ENCODE results near the gene IFT122.
A peak's percentile ranks its signal among the peaks of the same experiment; 100 is the strongest.
"Not testable (repeated sequence)": the region's sequence is repeated elsewhere in the genome, so short reads cannot be mapped to it uniquely, and the experiment has no call there.

Gene IFT122, protein sequence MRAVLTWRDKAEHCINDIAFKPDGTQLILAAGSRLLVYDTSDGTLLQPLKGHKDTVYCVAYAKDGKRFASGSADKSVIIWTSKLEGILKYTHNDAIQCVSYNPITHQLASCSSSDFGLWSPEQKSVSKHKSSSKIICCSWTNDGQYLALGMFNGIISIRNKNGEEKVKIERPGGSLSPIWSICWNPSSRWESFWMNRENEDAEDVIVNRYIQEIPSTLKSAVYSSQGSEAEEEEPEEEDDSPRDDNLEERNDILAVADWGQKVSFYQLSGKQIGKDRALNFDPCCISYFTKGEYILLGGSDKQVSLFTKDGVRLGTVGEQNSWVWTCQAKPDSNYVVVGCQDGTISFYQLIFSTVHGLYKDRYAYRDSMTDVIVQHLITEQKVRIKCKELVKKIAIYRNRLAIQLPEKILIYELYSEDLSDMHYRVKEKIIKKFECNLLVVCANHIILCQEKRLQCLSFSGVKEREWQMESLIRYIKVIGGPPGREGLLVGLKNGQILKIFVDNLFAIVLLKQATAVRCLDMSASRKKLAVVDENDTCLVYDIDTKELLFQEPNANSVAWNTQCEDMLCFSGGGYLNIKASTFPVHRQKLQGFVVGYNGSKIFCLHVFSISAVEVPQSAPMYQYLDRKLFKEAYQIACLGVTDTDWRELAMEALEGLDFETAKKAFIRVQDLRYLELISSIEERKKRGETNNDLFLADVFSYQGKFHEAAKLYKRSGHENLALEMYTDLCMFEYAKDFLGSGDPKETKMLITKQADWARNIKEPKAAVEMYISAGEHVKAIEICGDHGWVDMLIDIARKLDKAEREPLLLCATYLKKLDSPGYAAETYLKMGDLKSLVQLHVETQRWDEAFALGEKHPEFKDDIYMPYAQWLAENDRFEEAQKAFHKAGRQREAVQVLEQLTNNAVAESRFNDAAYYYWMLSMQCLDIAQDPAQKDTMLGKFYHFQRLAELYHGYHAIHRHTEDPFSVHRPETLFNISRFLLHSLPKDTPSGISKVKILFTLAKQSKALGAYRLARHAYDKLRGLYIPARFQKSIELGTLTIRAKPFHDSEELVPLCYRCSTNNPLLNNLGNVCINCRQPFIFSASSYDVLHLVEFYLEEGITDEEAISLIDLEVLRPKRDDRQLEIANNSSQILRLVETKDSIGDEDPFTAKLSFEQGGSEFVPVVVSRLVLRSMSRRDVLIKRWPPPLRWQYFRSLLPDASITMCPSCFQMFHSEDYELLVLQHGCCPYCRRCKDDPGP

DNA sequence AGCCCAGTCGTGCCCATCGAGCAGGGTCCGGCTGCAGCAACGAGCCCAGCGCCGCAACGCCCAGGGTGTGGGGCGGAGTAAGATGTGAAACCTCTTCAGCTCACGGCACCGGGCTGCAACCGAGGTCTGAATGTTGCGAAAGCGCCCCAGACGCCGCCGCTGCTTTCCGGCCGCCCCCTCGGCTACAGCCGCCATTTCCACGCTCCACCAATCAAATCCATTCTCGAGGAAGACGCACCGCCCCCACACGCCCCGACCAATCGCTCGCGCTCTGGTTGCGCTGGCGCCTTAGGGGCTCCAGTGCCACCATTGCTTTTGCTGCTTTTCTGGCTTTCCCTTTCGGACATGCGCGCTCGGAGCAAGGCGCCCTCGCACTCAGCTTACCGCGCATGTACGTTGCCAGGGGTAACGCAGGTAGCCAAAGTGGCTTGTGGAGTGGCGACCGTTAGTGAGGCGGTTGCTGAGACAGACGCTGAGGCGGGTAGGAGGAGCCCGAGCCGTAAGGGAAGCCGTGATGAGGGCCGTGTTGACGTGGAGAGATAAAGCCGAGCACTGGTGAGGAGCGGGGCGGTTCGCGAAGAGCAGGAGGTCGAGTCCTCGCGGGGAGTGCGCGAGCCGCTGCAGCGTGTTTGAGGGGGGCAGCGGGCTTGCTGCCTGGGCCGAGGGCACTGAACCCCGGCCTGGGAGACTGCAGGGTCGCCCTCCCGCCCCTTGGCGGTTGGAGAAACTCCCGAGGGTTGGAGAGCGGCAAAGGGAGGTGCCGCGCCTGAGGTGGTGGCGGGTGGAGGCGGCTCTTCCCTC, at the start of gene IFT122, which contains the start of gene MBD4:
IFT122 (plus strand) TSS at position 408 of the 801 bp plus-strand sequence; CDS start at position 515, 107 bp downstream.
MBD4 (minus strand) TSS at position 132 of the 801 bp plus-strand sequence; CDS start at position 17, 115 bp downstream.
- peak; percentile 99 for DNase-seq

DNA sequence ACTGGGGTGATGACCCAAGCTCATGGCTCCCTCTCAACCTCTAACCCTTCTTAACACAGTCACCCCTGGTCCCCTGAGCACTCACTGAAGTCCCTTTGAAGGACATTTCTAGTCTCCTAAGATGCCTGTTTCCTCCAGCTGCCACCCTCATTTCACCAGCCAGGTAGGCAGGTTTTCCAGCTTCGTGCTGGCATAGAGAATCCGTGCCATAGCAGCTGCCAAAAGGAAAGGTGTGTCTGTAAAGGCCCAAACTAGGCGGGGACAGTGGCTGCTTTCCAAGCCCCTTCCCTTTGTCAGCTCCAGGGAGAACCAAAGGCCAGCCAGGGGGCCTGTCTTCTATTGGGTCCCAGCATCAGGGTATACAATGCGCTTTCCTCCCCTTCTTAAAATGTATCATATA, 48.4 kb upstream of the IFT122 start:
- DNase-seq = not testable (repeated sequence)

DNA sequence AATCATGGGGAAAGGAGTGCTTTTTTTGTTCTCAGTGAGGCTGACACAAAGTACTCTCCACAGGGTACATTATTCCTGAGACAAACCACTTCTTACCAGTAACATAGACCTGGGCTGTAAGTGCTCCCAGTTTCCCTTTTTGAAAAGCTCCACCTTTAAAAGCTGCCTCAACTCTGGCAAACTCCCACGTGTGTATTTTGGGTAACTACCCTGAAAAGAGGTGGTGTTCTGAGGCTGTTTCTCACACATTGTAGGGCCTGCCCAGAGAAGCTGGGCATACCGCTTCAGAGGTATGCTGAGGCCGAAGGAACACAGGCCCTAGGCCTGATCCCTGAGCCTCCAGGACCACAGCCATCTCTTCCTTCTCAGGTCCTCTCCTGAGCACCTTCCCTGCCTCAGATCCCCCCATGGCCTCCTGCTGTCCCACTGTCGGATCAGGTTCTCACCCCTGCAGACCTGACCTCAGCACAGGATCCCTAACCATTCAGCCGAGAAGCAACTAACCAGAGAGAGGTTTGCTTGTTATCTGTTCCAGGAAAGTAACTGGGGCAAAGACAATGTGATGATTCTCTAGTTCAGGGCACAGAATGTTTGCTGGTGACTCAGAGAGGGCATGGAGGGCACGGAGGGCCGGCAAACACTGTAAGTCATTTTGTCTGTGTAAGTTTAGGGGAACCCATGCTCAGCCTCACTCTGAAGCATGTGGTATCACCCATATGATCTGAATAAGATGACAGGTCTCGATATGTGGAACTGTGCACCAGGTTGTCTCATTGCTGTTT, 47.7 kb upstream of the IFT122 start:
- DNase-seq = not testable (repeated sequence)

DNA sequence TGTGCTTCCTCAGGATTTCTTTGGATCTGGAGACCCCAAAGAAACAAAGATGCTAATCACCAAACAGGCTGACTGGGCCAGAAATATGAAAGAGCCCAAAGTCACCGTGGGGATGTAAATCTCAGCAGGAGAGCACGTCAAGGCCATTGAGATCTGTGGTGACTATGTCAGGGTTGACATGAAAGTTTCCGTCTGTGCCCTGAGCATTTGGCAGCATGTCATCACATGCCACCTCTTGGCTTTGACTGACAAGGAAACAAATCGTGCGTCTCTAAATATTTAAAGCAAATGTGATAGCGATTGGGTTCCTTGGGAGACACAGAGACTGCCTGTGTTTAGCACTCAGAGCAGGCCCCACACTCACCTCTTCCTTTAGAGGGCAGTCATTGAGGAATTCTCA, 46.8 kb upstream of the IFT122 start:
- no peak for DNase-seq

DNA sequence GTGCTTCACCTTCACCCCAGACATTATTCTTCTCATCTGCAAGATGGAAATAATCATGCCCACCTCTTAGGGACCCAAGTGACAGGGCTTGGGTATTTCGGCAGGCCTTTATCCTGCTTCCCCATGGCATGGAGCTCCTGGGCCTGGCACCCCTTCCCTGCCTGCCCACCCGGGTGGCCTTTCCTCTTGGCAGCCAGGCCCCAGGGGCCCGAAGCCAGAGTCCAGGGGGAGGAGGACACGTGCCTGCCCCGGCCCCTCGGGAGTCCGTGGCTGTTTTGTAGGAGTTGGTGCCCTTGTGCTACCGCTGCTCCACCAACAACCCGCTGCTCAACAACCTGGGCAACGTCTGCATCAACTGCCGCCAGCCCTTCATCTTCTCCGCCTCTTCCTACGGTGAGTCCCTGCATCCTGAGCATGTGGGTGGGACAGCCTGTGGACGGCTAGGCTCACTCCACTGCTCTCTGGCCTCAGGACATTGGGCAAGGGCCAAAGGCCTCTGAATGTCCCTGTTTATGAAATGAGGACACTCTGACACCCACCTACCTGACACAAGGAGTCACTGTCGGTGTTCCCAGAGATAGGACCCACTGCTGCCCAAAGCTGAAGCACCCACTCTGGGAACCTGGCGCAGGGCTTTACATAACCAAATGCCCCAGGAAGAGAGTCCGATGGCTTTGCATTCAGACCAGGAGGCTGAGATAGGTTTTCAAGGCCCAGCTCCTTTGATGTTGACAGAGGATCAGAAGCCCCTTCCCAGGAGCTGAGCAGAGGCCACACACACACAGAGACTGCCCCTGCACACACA, 46.1 kb upstream of the IFT122 start:
- DNase-seq = not testable (repeated sequence)

DNA sequence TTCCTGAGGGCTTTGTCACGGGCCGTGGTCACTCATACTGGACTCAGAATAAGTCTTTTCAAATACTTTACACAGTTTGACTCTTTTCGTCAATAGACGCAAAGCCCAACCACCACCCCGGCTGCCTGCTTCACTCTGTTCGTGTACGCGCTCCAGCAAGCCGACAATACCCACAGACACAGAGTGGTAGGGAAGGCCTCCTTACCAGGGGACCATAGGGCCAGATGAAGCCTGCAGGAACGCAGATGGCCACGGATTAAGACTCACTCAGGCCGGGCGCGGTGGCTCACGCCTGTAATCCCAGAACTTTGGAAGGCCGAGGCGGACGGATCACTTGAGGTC, 41.2 kb upstream of the IFT122 start:
- no peak for DNase-seq

DNA sequence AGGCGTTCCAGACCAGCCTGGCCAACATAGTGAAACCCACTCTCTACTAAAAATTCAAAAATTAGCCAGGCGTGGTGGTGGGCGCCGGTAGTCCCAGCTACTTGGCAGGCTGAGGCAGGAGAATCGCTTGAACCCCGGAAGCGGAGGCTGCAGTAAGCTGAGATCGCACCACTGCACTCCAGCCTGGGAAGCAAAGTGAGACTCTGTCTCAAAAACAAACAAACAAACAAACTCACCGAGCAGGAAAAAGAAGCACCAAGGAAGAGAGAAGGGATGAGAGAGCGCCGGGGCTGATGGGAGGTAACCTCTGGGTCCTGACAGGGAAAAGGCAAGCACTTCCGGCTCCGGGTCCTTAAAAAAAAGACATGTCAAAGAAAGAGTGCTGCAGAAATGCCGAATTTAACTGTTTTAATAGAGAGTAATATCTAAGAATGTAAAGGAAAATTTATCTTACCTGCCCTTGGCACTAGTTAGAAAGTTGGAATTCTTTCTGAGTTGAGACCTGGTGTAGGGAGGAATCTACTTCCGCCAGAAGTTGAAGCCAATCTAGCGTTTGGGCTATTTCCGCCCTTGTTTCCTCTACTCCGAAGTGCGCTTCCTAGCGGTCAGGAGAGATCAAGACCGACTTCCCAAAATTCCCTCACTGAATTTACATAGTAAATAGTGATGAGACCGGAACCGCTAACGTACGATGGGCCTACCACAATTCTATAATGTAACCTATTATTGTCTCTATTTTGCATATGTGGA, 40.7 kb upstream of the IFT122 start:
- peak; percentile 97 for DNase-seq

DNA sequence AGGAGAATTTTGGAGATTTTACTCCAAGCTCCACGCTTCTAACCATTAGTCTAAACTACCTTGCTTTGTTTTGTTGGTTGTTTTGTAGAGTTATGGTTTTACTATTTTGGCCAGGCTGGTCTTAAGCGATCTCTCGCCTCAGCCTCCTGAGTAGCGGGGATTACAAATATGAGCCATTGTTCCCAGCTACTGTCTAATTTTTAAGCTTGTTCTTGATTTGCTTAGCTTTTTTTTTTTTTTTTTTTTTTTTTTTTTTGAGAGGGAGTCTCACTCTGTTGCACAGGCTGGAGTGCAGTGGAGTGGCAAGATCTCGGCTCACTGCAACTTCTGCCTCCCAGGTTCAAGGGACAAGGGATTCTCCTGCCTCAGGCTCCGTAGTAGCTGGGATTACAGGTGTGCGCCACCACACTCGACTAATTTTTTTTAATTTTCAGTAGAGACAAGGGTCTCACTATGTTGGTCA, 40.1 kb upstream of the IFT122 start:
- no peak for DNase-seq

DNA sequence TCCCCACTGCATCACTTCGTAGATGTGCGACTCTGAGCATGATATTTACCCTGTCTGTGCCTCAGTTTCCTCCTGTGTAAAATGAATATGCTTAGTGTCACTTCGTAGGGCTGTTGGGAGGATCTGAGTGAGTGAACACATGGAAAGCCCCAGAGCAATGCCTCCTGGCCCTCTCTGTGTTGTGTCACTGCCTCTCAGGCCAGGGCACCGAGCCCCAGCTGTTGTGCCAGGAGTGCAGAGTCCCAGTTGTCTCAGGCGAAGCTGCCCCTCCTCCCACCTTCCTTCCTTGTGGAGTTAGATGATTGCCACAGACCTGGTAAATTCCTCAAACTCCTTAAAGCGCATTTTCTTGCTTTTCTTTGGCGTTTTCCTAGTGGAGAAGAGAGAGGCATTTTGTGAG, 37.8 kb upstream of the IFT122 start:
- no peak for DNase-seq

DNA sequence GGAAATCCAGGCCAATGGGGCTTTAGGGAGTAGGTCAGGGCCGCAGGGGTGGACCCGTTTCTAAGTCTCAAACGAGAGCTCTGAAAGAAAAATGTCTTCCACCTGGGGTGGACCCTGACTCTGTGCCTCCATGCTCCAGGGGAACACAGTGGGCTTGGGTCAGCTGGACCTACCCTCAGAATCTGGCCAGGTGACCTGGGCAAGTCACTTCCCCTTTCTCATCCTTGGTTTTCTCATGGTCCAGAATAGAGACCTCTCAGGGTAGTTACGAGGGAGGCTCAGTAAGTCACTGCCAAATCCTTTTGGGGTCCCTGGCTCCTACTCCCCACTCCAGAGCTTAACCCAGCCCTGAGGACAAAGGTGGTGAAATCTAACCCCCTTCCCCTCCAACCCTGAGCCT, 37.4 kb upstream of the IFT122 start:
- no peak for DNase-seq

DNA sequence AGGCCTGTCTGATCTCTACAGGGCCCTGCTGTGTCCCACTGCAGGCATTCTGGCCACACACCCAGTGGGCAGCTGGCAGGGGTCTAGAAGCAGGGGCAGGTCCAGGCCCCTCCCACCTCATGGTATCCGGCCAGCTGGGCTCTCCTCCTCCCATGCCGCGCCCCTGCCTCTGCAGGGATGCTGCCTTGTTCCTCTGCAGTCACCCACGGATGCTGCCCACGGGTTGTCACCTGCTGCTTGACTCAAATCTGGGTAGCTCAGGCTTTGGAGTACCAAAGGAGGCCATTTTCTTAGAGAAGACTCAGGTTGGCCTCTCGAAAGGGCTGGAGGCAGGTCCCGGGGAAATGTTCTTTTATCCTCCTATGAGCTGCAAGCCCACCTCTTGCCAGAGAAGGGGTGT, 36.6 kb upstream of the IFT122 start:
- no peak for DNase-seq

DNA sequence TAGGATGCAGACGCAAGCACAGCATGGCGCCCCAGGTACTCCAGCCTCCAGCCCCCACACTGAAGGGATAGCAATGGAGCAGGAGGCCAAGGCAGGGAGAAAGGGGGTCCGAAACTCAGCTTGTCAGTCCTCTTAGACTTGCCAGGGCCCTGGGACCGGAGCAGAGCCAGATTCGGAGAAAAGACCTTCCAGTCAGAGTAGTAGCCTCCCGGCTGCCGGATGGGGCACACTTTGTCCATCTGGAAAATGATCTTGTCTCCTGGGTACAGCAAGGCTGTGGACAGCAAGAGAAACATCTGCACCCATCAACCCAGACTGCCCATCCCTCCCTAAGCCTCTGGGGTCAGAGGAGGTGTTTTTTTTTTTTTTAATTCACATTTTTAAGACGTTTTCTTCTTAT, 35.9 kb upstream of the IFT122 start:
- no peak for DNase-seq

DNA sequence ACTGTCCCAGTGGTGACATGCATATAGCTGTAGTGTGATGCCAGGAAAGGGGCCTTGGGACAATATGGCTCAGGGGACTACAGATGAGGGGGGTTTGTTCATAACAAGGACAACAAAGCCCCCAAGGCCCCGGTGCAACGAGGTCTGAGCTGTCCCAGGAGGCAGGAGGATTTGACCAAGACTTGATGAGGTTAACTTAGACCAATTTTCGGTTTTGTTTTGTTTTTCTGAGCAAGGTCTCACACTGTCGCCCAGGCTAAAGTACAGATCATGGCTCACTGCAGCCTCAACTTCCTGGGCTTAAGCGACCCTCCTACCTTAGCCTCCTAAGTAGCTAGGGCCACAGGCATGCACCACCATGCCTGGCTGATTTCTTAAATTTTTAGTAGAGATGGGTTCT, 35.4 kb upstream of the IFT122 start:
- DNase-seq = no peak

DNA sequence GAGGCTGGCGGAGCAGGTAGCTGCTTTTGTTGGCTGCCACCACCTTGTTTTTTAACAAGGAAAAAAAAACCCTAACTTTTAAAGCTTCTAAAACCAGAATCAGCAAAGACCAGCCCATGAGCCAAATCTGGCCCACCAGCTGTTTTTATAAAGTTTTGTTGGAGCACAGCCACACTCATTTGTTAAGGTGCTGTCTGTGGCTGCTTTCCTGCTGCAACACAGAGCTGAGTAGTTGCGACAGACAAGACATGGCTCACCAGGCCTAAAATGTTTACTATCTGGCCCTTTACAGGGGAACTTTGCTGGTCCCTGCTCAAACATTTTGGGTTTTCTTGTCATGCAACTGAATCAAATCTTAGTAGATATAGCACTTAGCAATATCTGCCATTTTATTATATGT, 30.5 kb upstream of the IFT122 start:
- no peak for DNase-seq

DNA sequence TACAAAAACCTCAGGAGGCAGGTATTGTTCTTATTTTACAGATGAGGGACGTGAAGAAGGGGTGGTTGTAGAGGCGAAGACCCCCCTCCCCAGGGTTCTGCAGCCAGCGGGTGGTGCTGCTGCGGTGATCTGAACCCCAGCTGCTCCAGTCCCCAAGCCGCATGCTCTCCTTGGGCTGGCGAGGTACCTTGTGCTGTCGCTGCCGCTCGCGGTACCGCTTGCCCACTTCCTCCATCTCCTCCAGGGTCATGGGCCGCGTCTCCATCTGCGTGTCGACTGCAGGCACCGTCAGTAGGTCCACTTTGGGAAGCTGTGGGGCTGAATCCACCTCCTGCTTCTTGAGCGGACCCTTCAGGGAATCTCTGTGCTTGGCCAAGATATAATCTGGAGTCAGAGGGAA, 29.1 kb upstream of the IFT122 start:
- DNase-seq = no peak

DNA sequence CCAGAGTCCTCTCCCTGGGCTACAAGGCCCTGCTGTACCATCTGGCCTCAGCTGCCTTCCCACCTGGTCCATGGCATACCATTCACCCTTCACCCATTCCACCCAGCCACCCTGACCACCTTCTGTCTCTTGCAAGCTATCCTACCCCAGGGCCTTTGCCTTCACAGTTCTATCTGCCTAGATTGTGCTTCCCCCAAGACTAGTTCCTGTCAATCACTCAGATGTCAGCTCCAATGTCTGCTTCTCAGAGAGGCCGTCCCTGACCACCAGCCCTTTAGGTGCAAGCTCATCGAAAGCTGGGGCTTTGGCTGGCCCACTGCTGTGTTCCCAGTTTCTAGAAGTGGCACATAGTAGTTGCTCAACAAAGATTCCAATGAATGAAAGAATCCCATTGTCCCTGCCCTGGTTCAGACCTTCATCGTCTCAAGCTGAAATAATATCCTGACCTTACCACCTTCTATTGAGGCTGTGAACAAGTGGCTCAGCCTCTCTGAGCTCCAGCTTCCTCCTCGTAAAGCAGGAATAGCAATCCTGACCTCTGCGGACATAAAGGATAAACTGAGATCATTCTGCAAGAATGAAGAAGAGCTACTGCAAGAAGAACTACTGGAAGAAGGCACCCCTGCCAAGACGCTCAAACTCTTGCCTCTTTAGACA, 27.4 kb upstream of the IFT122 start:
- DNase-seq = no peak

DNA sequence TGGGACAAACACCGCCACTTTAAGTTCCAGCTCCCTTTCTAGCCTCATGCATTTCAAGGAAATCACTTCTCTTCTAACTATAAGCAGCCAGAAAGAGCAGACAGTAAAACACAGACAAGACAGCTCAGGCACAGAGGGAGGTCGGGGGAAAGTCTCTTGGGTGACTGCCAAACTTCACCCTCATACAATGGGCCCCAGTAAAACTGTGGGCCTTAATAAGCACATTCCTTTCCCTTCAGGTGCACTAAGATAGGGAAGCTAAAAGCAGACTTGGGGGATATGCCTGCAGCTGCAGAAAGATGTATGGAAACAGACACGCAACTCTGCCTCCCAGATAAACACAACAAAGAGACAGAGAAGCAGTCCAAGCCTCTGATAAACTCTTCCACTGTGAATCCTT, 26.8 kb upstream of the IFT122 start:
- DNase-seq = not testable (repeated sequence)

DNA sequence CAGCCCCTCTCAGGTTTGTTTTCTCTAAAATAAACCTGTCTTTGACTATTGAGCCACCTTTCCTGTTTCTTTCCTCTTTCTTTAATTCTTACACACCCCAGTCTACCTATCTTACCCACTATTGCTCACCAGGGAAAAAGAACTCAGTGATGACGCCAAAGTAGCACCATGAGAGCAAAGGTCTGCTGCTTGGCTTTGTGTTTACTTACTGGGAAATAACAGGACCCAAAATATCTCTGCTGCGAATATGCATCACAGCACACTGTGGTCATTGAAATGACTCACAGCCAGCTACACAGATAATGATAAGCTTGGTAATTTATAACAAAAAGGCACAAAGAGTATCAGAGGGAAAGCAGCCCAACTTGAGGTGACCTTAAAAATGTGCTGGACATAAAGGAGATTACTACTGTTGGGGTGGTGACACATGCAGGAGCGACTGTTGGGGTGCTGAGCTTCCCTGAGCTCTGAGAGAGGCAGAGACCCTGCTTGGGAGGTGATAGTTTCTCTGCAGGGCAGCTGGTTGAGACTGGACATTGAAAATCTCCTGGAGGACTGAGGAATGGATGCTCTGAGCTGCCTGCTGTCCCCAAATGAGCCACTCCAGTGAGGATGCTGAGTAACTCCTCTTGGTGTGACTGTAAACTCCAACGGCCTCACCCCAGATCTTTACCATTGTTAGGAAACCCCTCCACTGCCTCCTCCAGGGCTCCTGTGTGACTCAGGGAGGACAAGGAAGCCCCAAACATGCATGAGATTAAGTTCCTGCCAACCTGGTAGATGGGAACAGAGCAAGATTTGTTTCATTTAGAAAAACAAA, 26.1 kb upstream of the IFT122 start:
- DNase-seq = no peak

Measured in NCI-H526 treated with DMSO at 0.1 percent for 48 hours (cell line).